NCI-H128 (cell line): ENCODE measurements around the gene SPA17.

Experiments used
- DNase-seq: peaks from one replicate; lab custom pipeline; 2025; ENCODE audit not compliant: unreplicated experiment; lab: John Stamatoyannopoulos, UW

SPA17 gene

GRCh38 chr11:124661553-124661952 lies 12.2 kb upstream of the SPA17 start:
- no peak for DNase-seq

- DNase-seq = no peak
Measured at GRCh38 chr11:124662106-124662505, 11.6 kb upstream of the SPA17 start.

GRCh38 chr11:124663861-124664260 lies 9.8 kb upstream of the SPA17 start:
- no peak for DNase-seq

- no peak for DNase-seq
Measured at GRCh38 chr11:124667601-124668000, 6.1 kb upstream of the SPA17 start.

GRCh38 chr11:124669193-124669592 lies 4.5 kb upstream of the SPA17 start:
- no peak for DNase-seq

GRCh38 chr11:124670732-124671131 lies 3.0 kb upstream of the SPA17 start:
- no peak for DNase-seq

GRCh38 chr11:124672536-124673215 lies 1.0 kb upstream of the SPA17 start:
- no peak for DNase-seq

- no peak for DNase-seq
Measured at GRCh38 chr11:124674168-124674517, 439 bp downstream of the SPA17 start.

- DNase-seq = no peak
Measured at GRCh38 chr11:124674571-124674970, 867 bp downstream of the SPA17 start.

GRCh38 chr11:124676386-124676785 lies 2.7 kb downstream of the SPA17 start:
- DNase-seq = no peak

GRCh38 chr11:124678416-124678815 lies 4.7 kb downstream of the SPA17 start:
- DNase-seq = no peak

GRCh38 chr11:124681421-124681820 lies 7.7 kb downstream of the SPA17 start:
- DNase-seq = no peak

GRCh38 chr11:124682443-124682842 lies 8.7 kb downstream of the SPA17 start:
- DNase-seq = no peak

- no peak for DNase-seq
Measured at GRCh38 chr11:124693142-124693541, 19.4 kb downstream of the SPA17 start.

GRCh38 chr11:124699547-124699946 lies 25.8 kb downstream of the SPA17 start:
- DNase-seq = no peak

- DNase-seq = no peak
Measured at GRCh38 chr11:124700028-124700427, 26.3 kb downstream of the SPA17 start.

GRCh38 chr11:124707829-124708228 lies 34.1 kb downstream of the SPA17 start:
- DNase-seq = no peak

GRCh38 chr11:124712392-124712791 lies 38.7 kb downstream of the SPA17 start:
- DNase-seq = no peak

- no peak for DNase-seq
Measured at GRCh38 chr11:124716591-124716990, 42.9 kb downstream of the SPA17 start.

GRCh38 chr11:124717421-124717785 lies 43.7 kb downstream of the SPA17 start:
- DNase-seq = no peak

- no peak for DNase-seq
Measured at GRCh38 chr11:124717786-124718651, 44.3 kb downstream of the SPA17 start.

- DNase-seq = no peak
Measured at GRCh38 chr11:124718801-124719200, 45.1 kb downstream of the SPA17 start.

GRCh38 chr11:124719534-124719933 lies 45.8 kb downstream of the SPA17 start:
- no peak for DNase-seq
